ENCODE data around the gene PPM1L.
"Not testable (repeated sequence)": the region's sequence is repeated elsewhere in the genome, so short reads cannot be mapped to it uniquely, and the experiment has no call there.

The PPM1L gene

GRCh38 chr3:160992712-160993111, 236.7 kb downstream of the PPM1L start:
- no peak for DNase-seq

GRCh38 chr3:160996811-160997210, 240.8 kb downstream of the PPM1L start:
- DNase-seq = no peak

DNA sequence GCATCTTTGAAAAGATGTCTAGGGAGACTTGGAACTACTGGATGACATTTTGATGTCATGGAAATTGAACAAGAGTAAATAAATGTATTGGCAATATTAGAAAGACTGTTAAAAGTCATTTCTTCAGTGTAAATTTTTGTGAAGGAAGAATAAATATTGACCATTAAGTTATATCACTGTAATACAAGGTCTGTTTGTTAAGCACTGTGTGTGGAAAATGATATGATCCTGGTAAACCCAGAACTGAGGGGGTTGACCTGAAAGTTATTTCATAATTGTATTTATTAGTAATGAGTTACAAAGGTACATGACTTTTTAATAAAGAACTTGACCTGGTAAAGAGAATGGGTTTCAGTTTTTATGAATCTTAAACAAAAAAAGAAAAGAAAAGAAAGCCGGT, 242.6 kb downstream of the PPM1L start:
- DNase-seq = no peak

DNA sequence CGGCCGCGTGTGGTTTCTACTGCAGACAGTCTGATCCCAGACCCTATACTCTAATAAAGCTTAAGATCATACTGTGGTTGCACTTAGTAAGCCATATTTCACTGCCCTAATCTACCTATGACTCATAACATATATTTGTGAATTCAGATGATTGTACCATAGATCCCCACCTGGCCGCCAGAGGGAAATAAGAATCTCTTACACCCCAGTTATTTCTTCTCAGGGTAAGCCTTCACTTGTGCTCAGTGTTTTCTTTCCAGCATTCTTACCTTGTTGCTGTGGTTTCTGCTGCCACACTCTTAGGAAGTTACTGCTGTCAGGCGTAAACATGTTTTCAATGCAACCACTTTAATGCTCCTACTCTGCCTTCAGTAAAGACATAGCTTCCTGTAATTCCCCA, 243.2 kb downstream of the PPM1L start:
- no peak for DNase-seq

- DNase-seq = no peak
Observed at GRCh38 chr3:161008086-161008485, 252.1 kb downstream of the PPM1L start.

GRCh38 chr3:161010151-161010550, 254.1 kb downstream of the PPM1L start:
- not testable (repeated sequence) for DNase-seq

DNA sequence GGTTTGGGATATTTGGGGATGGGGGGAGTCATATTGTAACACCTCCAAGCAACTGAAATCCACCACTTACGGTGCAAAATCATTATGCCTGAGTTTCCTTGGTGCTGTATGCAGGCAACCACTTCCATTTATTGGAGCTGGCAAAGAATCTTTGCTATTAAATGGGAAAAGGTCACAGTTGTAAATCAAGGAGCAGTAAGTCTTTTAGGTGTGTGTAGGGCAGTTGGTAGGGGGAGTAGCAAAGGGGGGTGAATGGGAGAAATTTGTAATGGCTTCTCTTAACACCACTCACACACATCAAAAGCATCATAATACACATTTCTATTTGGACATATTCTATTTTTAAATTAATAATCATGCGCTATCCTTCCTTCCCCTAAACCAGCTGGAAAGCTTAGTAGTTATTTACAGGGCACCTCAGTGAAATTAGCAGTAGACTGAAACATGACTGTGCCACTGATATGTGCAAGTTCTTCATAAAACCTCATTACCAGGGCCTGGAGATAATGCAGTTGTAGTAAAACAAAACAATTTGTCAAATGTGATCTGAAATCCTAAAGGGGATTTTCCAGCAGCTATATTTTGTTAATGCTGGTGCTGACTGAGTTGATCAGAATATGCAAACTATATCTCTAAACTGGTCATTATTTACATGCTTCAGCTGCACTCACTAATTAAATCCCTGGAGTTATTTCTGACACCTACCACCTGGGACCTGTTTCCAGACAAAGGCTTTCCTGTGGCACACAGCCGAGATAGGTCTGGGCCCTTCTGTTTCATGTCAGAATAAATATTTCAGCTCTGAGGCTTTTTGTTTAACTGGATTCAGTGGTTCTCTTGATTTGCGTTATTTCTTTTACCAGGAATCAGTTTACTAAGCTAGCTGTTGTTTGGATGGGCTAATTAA, 259.1 kb downstream of the PPM1L start:
- DNase-seq = no peak

GRCh38 chr3:161016417-161017313, 260.6 kb downstream of the PPM1L start:
- DNase-seq = no peak

GRCh38 chr3:161017971-161018370, 261.9 kb downstream of the PPM1L start:
- no peak for DNase-seq

DNA sequence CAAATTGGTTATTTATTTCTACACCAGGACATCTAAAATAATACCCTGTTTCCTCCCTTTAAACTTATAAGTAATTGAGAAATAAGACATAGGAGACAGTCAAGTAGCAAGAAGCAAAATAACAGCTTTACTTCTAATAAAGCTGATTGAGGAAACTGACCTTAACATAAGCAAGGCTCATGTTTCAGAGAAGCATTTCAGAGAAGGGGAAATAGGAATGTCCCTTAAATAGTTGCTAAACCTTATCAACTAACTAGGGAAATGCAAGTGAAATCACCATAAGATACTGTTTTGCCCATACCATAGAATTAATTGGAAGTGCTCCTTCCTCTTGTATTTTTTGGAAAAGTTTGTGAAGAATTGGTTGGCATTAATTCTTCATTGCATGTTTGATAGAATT, 264.2 kb downstream of the PPM1L start:
- no peak for DNase-seq

- DNase-seq = no peak
Observed at GRCh38 chr3:161025911-161026310, 269.9 kb downstream of the PPM1L start.

DNA sequence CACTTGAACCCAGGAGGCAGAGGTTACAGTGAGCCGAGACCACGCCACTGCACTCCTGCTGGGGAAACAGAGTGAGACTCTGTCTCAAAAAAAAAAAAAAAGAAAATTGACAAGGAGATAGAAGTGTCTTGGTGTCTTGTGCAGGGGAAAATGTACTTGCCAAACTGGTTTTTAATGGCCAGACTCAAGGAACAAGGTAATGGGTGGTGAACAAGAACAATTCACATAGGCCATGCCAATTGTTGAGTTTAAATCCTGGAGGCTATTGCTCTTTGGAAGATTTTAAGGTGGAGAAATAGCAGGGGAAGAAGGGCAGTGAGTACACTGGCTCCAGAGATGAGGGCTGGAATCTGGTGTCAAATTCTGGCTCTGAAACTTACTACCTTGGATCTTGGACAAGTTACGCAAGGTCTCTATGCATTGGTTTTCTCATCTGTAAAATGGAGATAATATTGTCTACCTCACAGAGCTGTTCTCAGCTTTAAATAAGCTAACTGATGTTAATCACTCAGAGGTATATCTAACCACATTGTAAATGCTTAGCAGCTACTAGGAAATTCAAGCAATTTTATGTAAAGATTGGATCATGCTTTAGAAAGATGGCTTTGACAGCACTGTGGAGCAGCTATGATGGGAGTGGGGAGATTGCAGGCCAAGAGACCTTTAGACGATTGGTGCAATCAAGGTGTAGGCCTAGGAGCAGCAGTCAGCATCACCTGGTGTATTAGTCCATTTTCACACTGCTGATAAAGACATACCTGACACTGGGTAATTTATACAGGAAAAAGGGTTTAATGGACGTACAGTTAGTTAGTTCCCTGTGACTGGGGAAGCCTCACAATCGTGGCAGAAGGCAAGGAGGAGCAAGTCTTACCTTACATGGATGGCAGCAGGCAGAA, 270.8 kb downstream of the PPM1L start:
- DNase-seq = no peak

- no peak for DNase-seq
Observed at GRCh38 chr3:161028555-161029153, 272.6 kb downstream of the PPM1L start.

GRCh38 chr3:161031134-161031533, 275.1 kb downstream of the PPM1L start:
- DNase-seq = no peak

DNA sequence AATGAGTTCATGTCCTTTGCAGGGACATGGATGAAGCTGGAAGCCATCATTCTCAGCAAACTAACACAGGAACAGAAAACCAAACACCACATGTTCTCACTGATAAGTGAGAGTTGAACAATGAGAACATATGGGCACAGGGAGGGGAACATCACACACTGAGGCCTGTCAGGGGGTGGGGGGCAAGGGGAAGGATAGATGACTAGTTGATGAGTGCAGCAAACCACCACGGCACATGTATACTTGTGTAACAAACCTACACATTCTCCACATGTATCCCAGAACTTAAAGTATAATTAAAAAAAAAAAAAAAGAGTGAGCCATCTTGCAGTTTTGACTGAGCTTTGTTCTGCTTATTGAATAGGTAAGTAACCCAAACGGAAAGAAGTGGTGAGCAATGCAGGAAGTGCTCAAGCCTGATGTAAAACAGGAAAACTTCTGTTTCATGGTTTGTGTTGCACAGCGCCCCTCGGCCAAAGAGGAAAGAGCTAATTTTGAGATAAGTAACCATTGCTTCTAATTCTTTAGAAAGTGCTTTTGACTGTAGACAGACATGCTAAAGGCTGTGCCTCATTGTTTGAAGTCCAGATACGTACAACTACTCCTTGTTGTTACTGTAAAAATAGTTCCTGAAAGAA, 279.0 kb downstream of the PPM1L start:
- DNase-seq = peak; percentile 31

- DNase-seq = no peak
Observed at GRCh38 chr3:161035711-161036110, 279.7 kb downstream of the PPM1L start.

DNA sequence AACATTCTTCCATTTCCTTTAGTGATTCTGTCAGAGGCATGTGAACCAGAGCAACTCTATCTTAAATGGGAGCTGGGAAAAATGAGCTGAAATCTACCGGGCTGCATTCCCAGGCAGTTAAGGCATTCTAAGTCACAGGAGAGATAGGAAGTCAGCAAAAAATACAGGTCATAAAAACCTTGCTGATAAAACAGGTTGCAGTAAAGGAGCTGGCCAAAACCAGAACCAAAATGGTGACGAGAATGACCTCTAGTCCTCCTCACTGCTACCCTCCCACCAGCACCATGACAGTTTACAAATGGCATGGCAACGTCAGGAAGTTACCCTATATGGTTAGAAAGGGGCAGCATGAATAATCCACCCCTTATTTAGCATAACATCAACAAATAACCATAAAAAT, 282.7 kb downstream of the PPM1L start:
- no peak for DNase-seq

DNA sequence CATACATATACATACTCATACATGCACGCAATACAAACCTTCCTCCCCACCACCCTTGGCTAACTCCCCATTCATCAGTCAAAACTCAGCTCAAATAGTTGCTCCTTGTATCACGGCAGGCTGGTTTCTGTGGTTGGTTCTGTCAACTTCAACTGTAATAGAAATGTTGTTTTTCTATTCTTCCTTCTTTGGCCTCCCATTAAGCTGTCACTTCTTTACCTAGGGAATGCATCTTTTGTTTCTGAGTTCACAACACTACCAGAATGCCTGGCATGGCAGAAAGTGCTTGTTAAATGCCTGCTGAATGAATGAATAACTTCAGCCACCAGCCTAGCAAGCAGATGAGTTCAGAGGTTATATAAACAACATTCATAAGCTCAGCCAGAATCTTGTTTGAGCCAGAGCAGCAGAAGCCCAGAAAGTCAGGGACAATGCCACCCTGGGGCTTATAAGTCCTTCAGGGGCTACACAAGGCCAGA, 286.0 kb downstream of the PPM1L start:
- no peak for DNase-seq

DNA sequence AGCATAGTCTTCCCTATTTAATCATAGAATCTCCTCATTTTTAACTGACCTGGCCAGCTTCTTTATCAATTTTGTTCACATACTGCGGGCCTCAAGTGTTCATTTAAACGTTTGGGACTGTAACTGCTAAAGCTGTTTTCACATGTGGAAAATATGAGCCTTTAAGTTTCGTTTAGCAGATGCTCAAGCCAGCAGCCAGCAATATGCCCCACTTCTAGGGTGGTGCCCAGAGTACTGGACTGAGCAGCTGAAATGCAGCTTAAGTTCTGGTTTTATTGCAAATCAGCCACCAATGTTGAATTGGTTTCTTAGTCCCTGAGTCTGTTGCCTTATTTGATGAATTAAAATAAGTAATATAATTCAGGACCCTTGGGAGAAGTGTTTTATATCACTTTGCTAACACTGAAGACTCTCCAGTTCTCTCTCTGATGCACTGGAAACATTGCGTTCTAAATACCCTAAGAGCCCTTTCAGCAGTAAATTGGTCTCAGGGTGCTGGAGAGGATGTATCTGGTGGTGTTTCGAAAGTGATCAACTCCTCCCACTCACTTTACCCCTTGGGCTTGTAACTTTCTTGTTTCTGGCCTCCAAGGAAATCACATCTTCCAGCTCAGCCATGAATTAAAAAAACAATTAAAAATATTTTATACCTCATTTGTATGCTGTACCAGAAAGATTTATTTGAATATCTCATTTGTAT, 287.5 kb downstream of the PPM1L start:
- DNase-seq = no peak

DNA sequence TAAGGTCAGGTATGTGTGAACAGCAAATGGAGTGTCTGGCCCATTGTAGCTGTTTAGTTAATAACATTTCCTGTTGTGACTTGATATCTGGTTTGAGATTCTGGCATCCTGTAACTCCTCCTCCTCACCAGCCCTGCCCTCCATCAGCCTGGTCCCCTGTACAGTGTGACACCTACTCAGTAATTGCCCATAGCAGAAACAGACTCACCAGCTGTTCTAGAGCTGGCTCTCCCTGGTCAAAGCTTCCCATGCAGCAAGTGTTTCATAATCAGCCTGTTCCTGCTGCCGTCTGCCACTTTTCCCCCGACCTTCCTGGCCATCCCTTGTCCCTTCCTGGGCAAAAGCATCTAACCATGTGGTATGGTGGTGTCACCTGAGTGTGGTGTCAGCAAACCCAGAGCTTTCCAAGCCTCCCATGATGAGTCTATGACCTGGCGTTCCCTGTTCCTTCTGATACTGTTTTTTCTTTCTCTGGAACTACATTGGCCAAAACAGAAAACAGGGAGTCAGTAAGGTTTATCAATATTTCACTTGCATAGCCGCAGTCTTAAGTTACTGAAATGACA, 293.7 kb downstream of the PPM1L start:
- no peak for DNase-seq

GRCh38 chr3:161050935-161051334, 294.9 kb downstream of the PPM1L start:
- DNase-seq = no peak

Data from stimulated activated CD4-positive, alpha-beta T cell treated with anti-CD3 and anti-CD28 coated beads, Interleukin-1b, Interleukin-23, amount 100 ng/mL, for 48 hours (primary cell).